Neural cell (in vitro differentiated cells): Measurements from ENCODE around the gene IL15RA.

ENCODE experiments used
- CTCF ChIP-seq: fragments of 450-650 bp; IDR thresholded peaks from 2 replicates; pipeline ENCODE4 v1.5.1; 2014; ENCODE audit warnings: antibody characterized with exemption, mild to moderate bottlenecking, moderate library complexity; ENCODE audit not compliant: poor library complexity, severe bottlenecking
- EP300 ChIP-seq: fragments of 450-650 bp; conservative IDR thresholded peaks from 2 replicates; pipeline ENCODE4 v1.6.1; 2014; ENCODE audit warnings: antibody characterized with exemption, mild to moderate bottlenecking, moderate library complexity; ENCODE audit not compliant: poor library complexity, severe bottlenecking
- EZH2 ChIP-seq: fragments of 200-600, 300-800 bp; shearing (Covaris generic), sonication (generic); IDR thresholded peaks from 2 replicates; pipeline ENCODE4 v1.6.1; 2014; ENCODE audit warnings: antibody characterized with exemption, low read length, borderline replicate concordance, mild to moderate bottlenecking; ENCODE audit not compliant: insufficient read depth, poor library complexity, severe bottlenecking
- POLR2AphosphoS5 ChIP-seq: IDR thresholded peaks from 2 replicates; pipeline ENCODE4 v1.6.1; 2012
- RAD21 ChIP-seq: fragments of 450-650 bp; conservative IDR thresholded peaks from 2 replicates; pipeline ENCODE4 v1.6.1; 2014; ENCODE audit warnings: antibody characterized with exemption, mild to moderate bottlenecking, moderate library complexity
- REST ChIP-seq: IDR thresholded peaks from 2 replicates; pipeline ENCODE4 v1.6.1; 2012; ENCODE audit warnings: borderline replicate concordance
- SMC3 ChIP-seq: fragments of 450-650 bp; conservative IDR thresholded peaks from 2 replicates; pipeline ENCODE4 v1.6.1; 2014; ENCODE audit warnings: antibody characterized with exemption, mild to moderate bottlenecking, moderate library complexity; ENCODE audit not compliant: poor library complexity
- TAF1 ChIP-seq: IDR thresholded peaks from 2 replicates; pipeline ENCODE4 v1.6.1; 2012; ENCODE audit warnings: low read depth

- TF ChIP-seq SMC3, result no peak
- TF ChIP-seq EP300, result no peak
- TF ChIP-seq TAF1, result no peak
- TF ChIP-seq EZH2, result no peak
- no peak for TF ChIP-seq CTCF
- TF ChIP-seq REST, result no peak
- TF ChIP-seq POLR2AphosphoS5, result no peak
- no peak for TF ChIP-seq RAD21
Observed at GRCh38 chr10:5930272-5930671, 47.1 kb downstream of the IL15RA start.
